ENCODE data around the gene TRABD2A.

The TRABD2A gene

GRCh38 chr2:84805250-84805958 lies 75.5 kb downstream of the TRABD2A start:
- TF ChIP-seq CTCF (IDR thresholded peaks at IDR 0.05; ENCODE audit: extremely low read depth, insufficient read depth, missing control alignments): no peak
- in situ Hi-C loops (cut with MboI; ENCODE audit: low pct_unique_long_range_greater_than_20kb, low sequenced_read_pairs, unreplicated experiment): no loop called here
- DNase-seq (ENCODE audit: low spot score): no peak

GRCh38 chr2:84801811-84802210 lies 79.1 kb downstream of the TRABD2A start:
- no peak for DNase-seq (ENCODE audit: low spot score)
- in situ Hi-C loops (cut with MboI; ENCODE audit: low pct_unique_long_range_greater_than_20kb, low sequenced_read_pairs, unreplicated experiment): no loop called here
- TF ChIP-seq CTCF (IDR thresholded peaks at IDR 0.05; ENCODE audit: extremely low read depth, insufficient read depth, missing control alignments): no peak

- TF ChIP-seq CTCF (IDR thresholded peaks at IDR 0.05; ENCODE audit: extremely low read depth, insufficient read depth, missing control alignments): no peak
- in situ Hi-C loops (cut with MboI; ENCODE audit: low pct_unique_long_range_greater_than_20kb, low sequenced_read_pairs, unreplicated experiment): no loop called here
- peak; percentile 31 for DNase-seq (ENCODE audit: low spot score)
Observed at GRCh38 chr2:84800194-84800805, 80.6 kb downstream of the TRABD2A start.

- in situ Hi-C loops (cut with MboI; ENCODE audit: low pct_unique_long_range_greater_than_20kb, low sequenced_read_pairs, unreplicated experiment): no loop called here
- no peak for DNase-seq (ENCODE audit: low spot score)
- TF ChIP-seq CTCF (IDR thresholded peaks at IDR 0.05; ENCODE audit: extremely low read depth, insufficient read depth, missing control alignments): no peak
Observed at GRCh38 chr2:84799772-84800171, 81.1 kb downstream of the TRABD2A start.

GRCh38 chr2:84797271-84797670 lies 83.6 kb downstream of the TRABD2A start:
- DNase-seq (ENCODE audit: low spot score): no peak
- TF ChIP-seq CTCF (IDR thresholded peaks at IDR 0.05; ENCODE audit: extremely low read depth, insufficient read depth, missing control alignments): no peak
- in situ Hi-C loops (cut with MboI; ENCODE audit: low pct_unique_long_range_greater_than_20kb, low sequenced_read_pairs, unreplicated experiment): no loop called here

GRCh38 chr2:84796798-84797197 lies 84.1 kb downstream of the TRABD2A start:
- TF ChIP-seq CTCF (IDR thresholded peaks at IDR 0.05; ENCODE audit: extremely low read depth, insufficient read depth, missing control alignments): no peak
- in situ Hi-C loops (cut with MboI; ENCODE audit: low pct_unique_long_range_greater_than_20kb, low sequenced_read_pairs, unreplicated experiment): no loop called here

More at GRCh38 chr2:84796798-84797197, 84.1 kb downstream of the TRABD2A start:
- DNase-seq (ENCODE audit: low spot score): no peak

Measured in GM13977 (cell line).